OCI-LY3 (cell line): ENCODE data around the gene UBR1.
"Not testable (repeated sequence)": the region's sequence is repeated elsewhere in the genome, so short reads cannot be mapped to it uniquely, and the experiment has no call there.

Experiments used
- CTCF ChIP-seq: fragments of 200-600, 300-600 bp; sonication (generic); IDR thresholded peaks from 2 replicates; pipeline ENCODE4 v1.5.1; 2014; ENCODE audit warnings: antibody characterized with exemption, low read length, low read depth
- EZH2phosphoT487 ChIP-seq: fragments of 200-600 bp; shearing (Covaris generic); IDR thresholded peaks from 2 replicates; pipeline ENCODE4 v1.6.1; 2018; ENCODE audit warnings: antibody characterized with exemption, mixed run types, low read depth

GRCh38 chr15:43128174-43128979, 22.5 kb upstream of the UBR1 start:
- not testable (repeated sequence) for TF ChIP-seq CTCF, EZH2phosphoT487
